Right ventricle myocardium superior (tissue), 1 donor: ENCODE results near the gene DDX21. TPM values are rescaled to one million over a fixed set of nuclear protein-coding genes. Genes with fewer than 3 reads are reported as not detected.
"Not testable (repeated sequence)": the region's sequence is repeated elsewhere in the genome, so short reads cannot be mapped to it uniquely, and the experiment has no call there.

Experiments
- ATAC-seq: fragments of 200-7000 bp; cut with Tn5 transposase; one replicate; pipeline ENCODE4 v1.9.1; 2020; ENCODE audit warnings: mild to moderate bottlenecking; ENCODE audit not compliant: poor library complexity
- DNase-seq: peaks from one replicate; pipeline ENCODE4 v3.0.0-alpha.2; 2020
- intact Hi-C: fragments of 100-400 bp; cut with DNase I; formaldehyde crosslinking; loops from one replicate; pipeline ENCODE4 v1.11.2; 2022
- total RNA-seq: library from RNA; stranded (reverse); fragmentation: NEBNext Ultra II Directional; extraction: Animal tissue kit (Norgen Biotek cat#: 25700); gene quantifications from one replicate; pipeline ENCODE4 v1.2.1, GENCODE V29; 2021
- donor health status: DM: no; HTN: yes; CAD: no; lungs with severe emphysema.

Gene DDX21
- total RNA-seq, 1 donor from 2014 or later: 18.3 TPM

DNA sequence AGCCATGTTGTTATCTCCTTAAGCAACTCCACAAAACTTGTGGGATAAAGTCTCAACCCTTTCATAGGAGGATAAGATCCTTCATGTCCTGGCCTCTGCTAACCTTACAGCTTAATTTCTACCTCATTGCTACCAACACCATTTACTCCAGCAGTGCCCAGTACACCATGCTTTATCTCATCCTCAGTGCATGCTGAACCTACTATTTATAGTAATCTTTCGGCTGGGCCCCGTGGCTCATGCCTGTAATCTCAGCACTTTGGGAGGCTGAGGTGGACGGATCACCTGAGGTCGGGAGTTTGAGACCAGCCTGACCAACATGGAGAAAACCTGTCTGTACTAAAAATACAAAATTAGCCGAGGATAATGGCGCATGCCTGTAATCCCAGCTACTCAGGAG lies 23.8 kb downstream of the DDX21 start:
- ATAC-seq, intact Hi-C loops, DNase-seq: not testable (repeated sequence)

DNA sequence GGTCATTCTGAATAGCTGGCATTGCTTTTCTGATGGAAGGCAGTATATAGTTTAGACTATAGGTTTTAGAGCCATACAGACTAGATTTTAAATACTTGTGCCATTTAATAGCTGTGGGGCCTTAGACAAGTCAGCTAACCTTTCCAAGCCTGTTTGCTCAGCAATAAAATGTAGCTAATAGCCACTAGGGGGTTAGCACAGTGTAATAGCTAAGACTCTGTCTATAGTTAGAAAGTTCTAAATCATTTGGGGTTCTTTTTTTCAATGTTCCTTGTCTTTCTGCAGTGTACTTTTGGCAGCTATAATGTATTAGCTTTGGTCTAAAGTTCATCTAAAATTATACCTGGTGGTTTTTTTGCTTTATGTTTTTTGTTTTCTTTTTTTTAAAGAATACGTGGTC lies 25.1 kb downstream of the DDX21 start:
- intact Hi-C loops: no loop called here
- ATAC-seq (no peak), DNase-seq (no peak)

DNA sequence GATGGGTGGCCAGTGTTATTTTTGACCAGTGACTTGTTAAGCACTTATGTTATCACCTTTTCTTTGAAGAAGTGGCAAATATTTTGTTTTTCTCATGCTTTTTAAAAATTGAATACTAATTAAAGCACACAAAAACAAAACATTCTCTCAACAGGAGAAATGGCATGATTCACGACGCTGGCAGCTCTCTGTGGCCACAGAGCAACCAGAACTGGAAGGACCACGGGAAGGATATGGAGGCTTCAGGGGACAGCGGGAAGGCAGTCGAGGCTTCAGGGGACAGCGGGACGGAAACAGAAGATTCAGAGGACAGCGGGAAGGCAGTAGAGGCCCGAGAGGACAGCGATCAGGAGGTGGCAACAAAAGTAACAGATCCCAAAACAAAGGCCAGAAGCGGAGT lies 26.4 kb downstream of the DDX21 start:
- DNase-seq: no peak
- intact Hi-C loops: no loop called here
- ATAC-seq: no peak

DNA sequence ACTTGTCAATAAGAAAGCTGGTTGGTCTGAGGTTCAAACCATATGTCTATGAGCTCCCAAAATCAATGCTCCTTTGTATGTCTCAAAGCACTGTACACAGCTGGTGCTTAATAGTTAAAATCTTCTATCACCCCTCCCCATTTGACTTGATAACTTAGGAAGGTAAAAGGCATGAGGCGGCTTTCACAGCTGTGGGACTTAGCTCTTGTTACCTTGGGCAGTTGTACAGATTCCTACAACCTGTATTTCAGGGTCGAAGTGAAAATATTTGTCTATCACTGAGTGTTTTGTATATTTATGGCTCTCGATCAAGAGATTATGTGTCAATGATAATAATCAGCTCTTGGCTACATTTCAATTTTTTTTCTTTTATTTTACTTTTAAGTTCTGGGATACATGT lies 31.6 kb downstream of the DDX21 start:
- no peak for DNase-seq
- intact Hi-C loops: no loop called here
- ATAC-seq: no peak

DNA sequence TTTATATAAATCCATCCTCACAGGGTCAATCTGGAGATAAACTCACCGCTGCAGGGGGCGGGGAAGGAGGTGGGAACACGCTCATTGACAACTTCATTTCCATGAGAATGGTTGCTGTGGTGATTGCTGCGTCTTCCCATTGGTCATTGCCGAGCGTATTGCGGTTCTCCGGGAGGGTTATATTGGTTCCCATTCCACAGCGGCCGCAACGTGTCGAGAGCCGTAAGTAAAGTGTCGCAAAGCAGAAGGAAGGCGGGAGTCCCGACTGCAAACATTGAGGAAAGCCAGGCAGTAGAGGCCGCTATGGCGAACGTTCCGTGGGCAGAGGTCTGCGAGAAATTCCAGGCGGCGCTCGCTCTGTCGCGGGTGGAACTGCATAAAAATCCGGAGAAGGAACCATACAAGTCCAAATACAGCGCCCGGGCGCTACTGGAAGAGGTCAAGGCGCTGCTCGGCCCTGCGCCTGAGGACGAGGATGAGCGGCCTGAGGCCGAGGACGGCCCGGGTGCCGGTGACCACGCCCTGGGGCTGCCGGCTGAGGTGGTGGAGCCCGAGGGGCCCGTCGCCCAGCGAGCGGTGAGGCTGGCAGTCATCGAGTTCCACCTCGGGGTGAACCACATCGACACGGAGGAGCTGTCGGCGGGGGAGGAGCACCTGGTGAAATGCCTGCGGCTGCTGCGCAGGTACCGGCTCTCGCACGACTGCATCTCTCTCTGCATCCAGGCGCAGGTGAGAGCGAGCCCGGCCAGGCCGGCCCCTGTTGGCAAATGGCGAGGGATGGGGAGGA lies 32.8 kb downstream of the DDX21 start, which contains the start of gene KIFBP:
Gene KIFBP (plus strand): TSS at position 274 of the 787 bp plus-strand sequence. CDS start 30 bp downstream, at position 304.
- ATAC-seq (peak; percentile 97), DNase-seq (peak; percentile 95)
- intact Hi-C loops: no loop called here

DNA sequence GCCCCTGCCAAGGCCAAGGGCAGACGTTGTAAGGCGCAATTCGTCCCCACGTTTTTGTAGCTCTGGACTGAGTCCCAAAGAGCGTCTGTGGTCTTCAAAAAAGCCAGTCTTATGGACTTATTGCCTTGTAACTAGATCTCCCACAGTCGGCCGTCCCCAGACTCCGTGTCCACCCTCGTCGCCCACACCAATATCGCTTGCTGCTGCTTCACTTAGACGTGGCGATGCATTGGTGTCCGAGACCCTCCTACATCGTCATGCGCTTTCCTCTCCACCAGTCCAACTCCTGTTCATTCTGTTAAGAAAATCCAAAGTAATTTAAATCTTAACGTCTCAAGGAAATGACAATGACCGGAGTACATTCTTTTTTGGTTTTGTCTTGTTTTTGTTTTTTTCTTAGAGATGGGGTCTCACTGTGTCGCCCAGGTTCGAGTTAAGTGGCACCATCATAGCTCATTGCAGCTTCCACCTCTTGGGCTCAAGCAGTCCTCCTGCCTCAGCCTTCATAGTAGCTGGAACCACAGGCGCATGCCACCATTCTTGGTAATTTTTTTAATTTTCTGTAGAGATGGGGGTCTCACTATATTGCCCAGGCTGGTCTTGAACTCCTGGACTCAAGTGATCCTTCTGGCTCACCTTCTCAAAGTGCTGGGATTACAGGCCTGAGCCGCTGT lies 33.5 kb downstream of the DDX21 start:
- intact Hi-C loops: no loop called here
- ATAC-seq (peak; percentile 21), DNase-seq (no peak)

DNA sequence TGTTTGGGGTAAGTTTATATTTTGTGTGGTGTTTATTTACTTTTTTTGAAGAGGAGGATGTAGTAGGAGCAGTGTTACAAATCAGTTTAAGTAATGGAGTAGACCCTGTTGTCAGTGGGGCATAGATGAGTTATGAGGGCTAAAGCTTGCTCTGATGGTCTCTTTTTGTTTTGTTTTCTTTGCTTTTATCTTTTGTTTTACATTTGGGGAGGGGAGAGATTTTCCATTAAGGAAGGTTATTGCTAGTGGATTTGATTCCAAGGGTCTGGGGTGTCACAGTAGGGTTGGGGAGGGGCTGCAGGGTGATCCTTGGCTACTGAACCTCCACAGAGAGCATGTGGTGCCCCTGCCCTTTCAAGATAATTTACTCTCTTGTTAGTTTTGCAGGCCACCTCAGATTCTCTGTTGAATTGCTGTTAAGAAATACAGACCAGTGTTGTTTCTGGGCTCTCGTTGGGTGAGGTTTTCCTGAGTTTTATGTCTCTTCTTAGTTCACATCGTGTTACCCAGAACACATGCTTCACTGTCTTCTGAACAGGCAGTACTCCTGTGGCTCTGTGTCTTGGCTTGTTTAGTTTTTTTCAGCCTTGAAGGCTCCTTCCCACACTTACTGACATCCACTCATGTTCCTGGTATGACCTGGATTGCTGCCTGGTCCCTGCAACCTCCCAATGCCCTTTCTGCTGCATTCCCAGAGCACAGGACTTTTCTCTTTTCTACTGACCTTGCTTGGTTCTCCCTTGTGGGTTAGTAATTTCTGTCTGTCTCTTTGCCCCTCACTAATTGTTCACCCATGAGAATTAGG lies 36.9 kb downstream of the DDX21 start:
- ATAC-seq (peak; percentile 24), DNase-seq (peak; percentile 61)
- intact Hi-C loops: no loop called here

DNA sequence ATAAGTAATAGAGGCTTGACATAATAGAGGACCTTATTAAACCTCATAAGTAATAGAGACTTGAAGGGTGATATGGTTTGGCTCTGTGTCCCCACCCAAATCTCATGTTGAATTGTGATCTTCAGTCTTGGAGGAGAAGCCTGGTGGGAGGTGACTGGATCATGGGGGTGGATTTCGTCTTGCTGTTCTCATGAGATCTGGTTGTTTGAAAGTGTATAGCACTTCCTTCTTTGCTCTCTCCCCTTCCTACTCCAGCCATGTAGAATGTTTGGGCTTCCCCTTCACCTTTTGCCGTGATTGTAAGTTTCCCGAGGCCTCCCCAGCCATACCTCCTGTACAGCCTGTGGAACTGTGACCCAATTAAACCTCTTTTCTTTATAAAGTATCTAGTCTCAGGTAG lies 41.2 kb downstream of the DDX21 start:
- intact Hi-C loops: no loop called here
- ATAC-seq (no peak), DNase-seq (no peak)

DNA sequence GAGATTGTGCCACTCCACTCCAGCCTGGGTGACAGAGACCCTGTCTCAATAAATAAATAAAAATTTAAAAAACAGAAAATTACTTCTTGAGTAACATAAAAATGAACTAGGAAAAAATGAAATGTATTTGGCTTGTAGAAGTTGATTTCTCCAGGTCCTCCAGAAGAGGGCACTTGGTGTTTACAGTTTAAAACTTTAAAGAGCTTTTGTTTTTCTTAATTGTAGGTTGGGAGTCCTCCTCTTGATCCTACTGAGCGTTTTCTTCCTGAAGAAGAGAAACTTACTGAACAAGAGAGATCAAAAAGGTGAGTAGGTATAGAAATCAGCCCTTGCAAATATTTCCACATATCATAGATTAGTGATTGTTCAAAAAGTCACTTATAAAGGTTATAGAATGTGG lies 48.9 kb downstream of the DDX21 start:
- intact Hi-C loops: no loop called here
- DNase-seq: no peak
- ATAC-seq: peak; percentile 45

DNA sequence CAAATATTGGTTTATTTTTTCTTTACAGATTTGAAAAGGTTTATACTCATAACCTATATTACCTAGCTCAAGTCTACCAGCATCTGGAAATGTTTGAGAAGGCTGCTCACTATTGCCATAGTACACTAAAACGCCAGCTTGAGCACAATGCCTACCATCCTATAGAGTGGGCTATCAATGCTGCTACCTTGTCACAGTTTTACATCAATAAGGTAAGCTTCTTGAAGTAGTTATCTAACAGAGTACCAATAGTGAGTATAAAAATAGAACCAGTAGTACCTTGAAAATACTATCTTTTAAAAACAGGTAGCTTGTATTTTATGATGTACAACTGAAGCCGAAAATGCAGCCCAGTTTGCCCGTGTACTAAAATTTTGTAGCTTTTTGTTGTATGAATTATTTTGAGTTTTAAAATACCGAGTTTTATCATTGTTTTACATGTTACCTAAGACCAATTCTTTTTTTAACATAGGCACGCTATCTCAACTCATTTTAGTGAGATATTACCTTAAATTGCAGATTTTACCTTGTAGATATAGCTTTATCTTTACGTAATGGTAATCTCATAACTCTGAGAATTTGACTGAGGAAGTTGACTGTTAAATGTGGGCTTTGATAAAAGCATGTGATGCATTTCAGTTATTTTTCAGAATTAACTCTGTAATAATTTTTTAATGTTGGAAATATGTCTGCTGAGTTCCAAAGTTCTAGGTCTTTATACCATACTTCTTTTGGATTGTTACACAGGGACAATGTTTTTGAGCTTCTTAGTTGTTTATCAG lies 49.9 kb downstream of the DDX21 start:
- DNase-seq: no peak
- intact Hi-C loops: loop anchor here (2.0 kb wide), 1 partner anchor 87 kb away; no protein-coding TSS in a partner anchor
- ATAC-seq: no peak

DNA sequence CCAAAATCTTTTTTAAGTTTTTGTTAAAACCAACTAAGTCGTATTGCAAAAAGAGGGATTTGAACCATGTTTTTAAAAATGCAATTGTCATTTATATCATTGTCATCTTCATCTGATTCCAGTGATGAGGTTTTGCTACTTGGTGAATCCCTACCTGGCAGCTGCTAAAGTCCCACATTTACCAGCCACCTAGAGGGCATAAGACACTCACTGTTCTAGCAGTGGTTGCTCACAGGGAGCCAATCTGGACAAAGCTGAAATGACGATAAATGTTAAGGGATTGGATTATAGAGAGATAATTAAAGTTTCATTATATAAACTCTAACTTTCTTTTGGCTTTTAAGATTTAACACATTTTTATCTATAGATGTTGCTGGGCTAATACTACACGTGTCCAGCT lies 51.3 kb downstream of the DDX21 start:
- intact Hi-C loops: loop anchor here (2.0 kb wide), 1 partner anchor 86 kb away; no protein-coding TSS in a partner anchor
- DNase-seq: no peak
- ATAC-seq: no peak

DNA sequence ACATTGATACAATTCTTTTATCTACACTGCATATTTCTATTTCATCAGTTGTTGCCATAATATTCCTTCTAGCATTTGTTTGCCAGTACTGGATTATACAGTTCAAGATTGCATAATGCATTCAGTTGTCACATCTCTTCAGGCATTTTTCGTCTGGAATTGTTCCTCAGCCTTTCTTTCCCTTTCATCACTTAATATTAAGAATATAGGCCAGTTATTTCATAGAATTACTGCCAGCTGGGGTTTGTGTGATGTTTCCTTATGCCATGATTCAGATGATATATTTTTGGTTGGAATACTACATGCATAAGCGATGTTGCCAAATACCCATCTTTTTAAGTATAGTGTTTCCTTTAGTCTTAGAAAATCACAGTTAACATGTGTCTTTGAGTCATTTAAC lies 53.4 kb downstream of the DDX21 start:
- DNase-seq (no peak), ATAC-seq (no peak)
- intact Hi-C loops: no loop called here

DNA sequence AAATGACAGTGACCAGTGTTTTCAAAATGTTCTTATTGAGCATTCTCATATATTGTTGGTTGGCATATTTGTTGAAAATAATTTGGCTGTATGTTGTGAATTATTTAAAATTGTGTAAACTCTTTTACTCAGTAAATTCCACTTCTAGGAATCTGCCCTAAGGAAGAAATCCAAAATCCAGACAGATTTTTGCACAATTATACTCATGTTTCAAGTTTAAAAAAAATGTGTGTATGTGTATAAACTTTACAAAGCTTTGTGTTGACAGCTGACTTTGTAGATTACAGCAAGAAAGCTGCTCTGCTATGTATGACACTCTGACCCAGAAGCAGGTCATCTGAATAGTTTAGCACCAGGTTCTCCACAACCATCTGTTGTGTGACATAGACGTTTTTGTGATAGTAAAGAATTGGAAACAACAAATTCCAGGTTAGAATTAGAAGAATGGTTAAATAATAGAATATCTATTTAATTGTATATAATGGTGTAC lies 54.2 kb downstream of the DDX21 start:
- ATAC-seq (no peak), DNase-seq (no peak)
- intact Hi-C loops: no loop called here

DNA sequence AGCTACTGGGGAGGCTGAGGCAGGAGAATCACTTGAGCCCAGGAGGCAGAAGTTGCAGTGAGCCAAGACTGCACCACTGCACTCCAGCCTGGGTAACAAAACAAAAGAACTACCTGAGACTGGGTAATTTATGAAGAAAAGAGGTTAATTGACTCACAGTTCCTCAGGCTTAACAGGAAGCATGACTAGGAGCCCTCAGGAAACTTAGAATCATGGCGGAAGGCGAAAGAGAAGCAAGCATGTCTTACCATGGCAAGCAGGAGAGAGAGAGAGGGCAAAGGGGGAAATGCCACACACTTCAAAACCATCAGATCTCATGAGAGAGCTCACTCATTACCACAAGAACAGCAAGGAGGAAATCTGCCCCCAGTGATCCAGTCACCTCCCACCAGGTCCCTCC lies 56.8 kb downstream of the DDX21 start:
- DNase-seq, intact Hi-C loops, ATAC-seq: not testable (repeated sequence)

DNA sequence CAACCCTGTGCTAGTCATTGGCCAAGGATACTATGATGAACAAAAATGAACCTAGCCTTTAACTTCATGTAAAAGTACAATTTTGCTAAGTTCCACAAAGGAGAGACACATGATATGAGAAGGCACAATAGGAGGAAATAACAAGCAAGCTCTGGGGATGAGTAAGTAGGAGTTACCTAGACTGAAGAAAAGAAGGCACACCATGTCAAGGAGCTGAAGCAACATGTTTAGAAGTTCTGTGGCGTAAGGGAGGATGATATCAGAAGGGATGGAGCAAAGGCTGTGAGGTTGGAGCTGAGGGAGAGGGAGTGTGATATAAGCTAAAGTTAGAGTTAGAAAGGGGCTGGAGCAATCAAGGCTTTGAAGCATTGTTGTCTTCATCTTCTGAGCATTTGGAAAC lies 58.2 kb downstream of the DDX21 start:
- intact Hi-C loops: no loop called here
- DNase-seq: no peak
- no peak for ATAC-seq

DNA sequence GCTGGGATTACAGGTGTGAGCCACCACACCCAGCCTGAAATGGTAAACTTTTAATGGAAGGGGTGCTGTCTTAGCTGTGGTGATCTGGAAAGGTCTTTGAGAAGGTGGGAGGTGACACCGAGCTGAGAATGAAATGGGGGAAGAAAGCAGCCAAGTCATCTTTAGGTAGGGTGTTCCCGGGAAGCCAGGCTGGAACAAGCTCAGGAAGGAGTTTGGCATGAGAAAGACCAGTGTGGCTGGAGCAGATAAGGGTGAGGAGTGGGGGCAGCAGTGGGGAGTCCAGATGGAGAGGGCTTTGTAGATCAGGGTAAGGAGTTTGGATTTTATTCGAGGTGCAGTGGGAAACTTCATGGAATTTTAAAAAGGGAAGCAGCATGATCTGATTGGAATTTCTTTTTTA lies 62.6 kb downstream of the DDX21 start:
- intact Hi-C loops: no loop called here
- ATAC-seq (no peak), DNase-seq (no peak)

DNA sequence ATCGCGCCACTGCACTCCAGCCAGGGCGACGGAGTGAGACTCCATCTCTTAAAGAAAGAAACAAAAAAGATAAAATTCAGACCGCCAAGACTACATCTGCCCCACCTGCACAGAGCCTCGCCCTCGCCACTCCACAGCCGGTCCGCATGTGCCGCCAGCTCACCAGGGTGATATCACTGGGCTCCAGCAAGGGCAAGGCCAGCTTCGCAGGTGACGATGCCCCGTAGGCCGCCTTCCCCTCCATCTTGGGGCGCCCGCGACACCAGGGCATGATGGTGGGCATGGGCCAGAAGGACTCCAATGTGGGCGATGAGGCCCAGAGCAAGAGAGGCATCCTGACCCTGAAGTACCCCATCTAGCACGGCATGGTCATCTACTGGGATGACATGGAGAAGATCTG lies 66.6 kb downstream of the DDX21 start:
- intact Hi-C loops: no loop called here
- no peak for ATAC-seq
- DNase-seq: no peak

DNA sequence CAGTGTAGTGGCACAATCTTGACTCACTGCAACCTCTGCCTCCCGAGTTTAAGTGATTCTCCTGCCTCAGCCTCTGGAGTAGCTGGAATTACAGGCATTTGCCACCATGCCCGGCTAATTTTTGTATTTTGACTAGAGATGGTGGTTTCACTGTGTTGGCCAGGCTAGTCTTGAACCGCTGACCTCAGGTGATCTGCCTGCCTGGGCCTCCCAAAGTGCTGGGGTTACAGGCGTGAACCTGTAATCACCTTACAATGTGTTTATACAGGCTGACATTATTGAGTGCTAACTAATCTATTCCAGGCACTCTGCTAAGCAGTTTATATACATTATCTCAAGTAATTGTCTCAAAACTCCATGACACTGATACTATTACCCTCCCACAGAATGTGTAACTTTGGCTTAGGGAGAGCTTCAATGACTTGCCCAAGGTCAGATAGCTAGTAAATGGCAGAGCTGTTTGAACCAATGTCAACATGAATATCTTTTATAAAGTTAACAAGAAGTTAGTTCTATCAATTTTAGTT lies 69.5 kb downstream of the DDX21 start:
- no peak for ATAC-seq
- intact Hi-C loops: no loop called here
- no peak for DNase-seq
